ENCODE results near the gene NR2E3. TPM values are rescaled to one million over a fixed set of nuclear protein-coding genes. Genes with fewer than 3 reads are reported as not detected.
"Not testable (repeated sequence)": the region's sequence is repeated elsewhere in the genome, so short reads cannot be mapped to it uniquely, and the experiment has no call there.

The NR2E3 gene
- polyA plus RNA-seq, 4 donors, result 0.26 to 0.94 (median 0.41) TPM

GRCh38 chr15:71812966-71813722 lies 2.8 kb downstream of the NR2E3 start:
- no peak for DNase-seq (ENCODE audit: low read depth in 4 of 4, low spot score in 3 of 4)

DNA sequence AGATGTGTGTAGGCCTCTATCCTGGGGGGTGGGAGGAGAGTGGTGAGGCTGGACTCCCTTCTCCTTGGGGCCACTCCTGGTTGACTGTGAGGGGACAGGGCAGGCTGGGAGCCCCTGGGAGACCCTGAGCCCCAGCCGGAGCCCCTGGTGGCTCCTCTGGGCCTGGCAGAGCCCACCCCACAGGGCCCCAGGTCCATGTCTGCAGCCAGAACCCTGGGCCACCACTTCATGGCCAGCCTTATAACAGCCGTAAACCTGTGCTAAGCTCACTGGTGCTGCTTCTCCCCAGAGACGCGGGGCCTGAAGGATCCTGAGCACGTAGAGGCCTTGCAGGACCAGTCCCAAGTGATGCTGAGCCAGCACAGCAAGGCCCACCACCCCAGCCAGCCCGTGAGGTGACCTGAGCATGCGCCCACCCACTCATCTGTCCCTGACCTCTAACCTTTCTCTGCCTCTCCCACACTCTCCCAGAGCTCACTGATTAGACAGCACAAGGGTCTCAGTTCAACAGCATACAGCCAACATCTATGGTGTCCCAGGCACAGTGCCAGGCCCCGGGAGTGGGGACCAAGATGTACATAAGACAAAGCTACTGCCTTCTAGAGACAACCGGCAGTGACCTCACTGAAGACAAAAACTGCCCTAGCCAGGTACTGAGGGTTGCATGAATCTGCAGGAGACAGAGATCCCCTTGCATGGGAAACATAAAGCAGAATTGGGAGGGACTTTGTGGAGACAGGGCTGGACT lies 3.5 kb downstream of the NR2E3 start:
- no peak for DNase-seq (ENCODE audit: low read depth in 4 of 4, low spot score in 3 of 4)

- DNase-seq (ENCODE audit: low read depth in 4 of 4, low spot score in 3 of 4), result no peak
Measured at GRCh38 chr15:71815301-71815700, 4.9 kb downstream of the NR2E3 start.

- DNase-seq (ENCODE audit: low read depth in 4 of 4, low spot score in 3 of 4), result no peak
Measured at GRCh38 chr15:71817351-71817750, 7.0 kb downstream of the NR2E3 start.

DNA sequence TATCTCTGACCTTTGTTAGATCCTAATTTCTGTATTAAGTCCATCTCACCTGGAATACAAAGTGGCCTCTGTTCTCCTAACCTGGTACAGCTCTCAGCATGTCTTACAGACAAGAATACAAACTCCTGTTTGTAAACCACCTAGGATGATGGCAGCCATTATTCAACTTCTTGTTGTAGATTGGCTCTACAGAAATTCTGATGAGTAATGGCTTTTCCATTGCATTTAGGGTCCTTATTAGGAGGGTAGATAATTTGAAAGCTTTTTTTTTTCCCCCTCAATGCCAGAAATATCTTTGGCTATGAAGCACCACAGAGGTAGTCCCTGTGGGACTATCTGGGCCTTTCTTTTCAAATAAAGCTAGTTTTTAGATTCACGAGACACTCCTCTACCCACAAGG lies 9.8 kb downstream of the NR2E3 start:
- no peak for DNase-seq (ENCODE audit: low read depth in 4 of 4, low spot score in 3 of 4)

DNA sequence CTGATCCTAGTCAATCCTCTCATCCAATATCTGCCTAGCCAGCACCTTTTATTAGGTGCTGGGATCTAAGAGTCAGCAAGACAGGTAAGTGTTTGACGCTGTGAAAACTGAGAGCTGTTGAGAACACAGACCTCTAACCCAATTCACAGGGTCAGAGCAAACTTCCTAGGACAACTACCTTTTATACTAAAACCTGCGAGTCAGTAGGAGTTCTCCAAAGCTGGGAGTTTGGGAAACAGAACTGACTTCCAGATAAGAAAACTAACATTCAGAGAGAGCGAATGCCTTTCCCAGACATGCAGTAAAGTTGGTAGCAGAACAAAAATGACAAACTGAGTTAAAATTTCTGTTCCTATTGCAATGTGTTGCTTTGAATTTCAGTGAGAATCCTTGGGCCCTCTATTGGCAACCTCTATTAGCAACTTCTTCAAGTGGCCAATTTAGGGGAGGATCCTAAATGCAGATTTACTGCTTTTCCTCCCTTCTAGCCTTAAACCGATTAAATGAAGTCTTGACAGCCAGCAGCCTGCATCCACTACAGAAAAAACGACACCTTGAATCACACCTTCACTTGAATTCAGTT lies 11.3 kb downstream of the NR2E3 start:
- no peak for DNase-seq (ENCODE audit: low read depth in 4 of 4, low spot score in 3 of 4)

DNA sequence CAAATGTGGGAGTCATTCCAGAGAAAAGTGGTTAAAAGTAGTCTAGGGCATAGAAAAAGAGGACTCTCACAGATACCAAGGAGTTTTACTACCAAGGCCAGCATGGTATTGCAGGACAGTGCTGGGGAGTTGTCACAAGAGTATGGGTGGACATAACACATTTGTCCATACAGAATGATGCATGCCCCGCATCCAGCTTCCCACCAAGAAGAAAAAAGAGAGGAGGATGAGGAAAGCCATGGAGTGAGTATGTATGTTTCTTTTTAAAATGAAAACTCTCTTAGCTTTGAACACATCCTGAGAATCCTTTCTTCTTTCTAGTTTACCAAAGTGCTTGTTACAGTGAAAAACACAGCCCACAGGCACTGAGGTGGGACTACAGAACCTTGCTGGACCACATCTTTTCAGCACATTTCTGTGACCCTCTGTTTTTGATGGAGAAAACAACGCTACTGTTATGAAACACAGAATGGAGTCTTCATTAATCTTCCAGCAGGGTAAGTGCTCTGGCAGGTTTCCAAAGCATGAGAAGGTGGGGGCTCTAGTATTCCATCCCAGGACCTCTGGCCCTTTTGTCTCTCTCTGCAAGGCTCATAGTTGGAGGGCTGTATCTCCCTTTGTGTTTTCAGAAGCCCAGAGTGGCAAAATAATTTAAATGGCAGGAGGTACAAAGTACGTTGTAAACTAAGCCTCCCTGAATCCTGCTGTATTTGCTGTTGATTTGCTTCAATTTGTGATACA lies 12.7 kb downstream of the NR2E3 start:
- no peak for DNase-seq (ENCODE audit: low read depth in 4 of 4, low spot score in 3 of 4)

- no peak for DNase-seq (ENCODE audit: low read depth in 4 of 4, low spot score in 3 of 4)
Measured at GRCh38 chr15:71823801-71824200, 13.4 kb downstream of the NR2E3 start.

- no peak for DNase-seq (ENCODE audit: low read depth in 4 of 4, low spot score in 3 of 4)
Measured at GRCh38 chr15:71825021-71825730, 14.8 kb downstream of the NR2E3 start.

DNA sequence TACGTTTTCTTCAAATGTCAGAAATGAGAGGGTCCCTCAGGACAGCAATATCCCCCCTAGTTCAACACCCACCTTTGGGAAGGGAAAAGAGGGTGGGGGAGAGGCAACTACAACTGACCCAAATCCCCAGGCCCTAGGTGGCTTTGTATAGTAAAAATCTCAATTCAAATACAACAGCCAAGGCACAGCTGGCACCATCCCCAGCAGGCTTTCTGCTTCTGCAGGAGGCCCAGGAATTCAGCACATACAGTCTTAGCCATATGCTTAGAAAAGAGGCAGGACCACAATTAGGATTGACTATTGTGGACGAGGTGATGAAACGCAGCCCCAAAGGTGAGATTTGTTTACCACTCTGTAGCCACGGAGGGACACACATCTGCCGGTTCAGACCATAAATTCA lies 15.8 kb downstream of the NR2E3 start:
- DNase-seq (ENCODE audit: low read depth in 4 of 4, low spot score in 3 of 4), result no peak

DNA sequence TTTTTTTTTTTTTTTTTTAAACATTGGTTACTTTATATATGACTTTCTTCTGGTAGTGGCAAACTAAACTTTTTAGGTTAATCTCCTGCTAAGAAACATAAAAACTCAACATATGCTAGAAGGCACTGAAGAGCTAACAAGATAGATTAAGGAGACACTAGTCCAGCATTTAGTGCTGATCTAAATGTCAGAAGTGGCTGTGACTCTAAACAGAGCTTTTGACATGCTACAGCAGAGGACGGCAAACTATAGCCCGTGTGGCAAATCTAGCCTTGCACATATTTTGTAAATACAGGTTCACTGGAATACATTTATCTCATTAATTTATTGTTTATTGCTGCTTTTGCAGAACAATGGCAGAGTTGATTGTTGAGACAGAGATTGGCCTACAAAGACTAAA lies 20.6 kb downstream of the NR2E3 start:
- no peak for DNase-seq (ENCODE audit: low read depth in 4 of 4, low spot score in 3 of 4)

DNA sequence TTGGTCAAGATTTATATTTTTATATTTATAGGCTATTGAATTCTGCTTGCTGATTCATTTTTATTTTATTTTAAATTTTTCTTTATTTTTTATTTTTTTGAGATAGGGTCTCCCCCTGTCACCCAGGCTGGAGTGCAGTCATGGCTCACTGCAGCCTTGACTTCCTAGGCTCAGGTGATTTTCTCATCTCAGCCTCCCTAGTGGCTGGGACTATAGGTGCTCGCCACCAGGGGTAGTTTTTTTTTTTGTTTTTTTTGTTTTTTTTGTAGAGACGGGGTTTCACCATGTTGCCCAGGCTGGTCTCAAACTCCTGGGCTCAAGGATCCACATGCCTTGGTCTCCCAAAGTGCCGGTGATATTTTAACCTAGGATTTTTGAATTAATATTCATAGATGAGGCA lies 31.2 kb downstream of the NR2E3 start:
- DNase-seq (ENCODE audit: low read depth in 4 of 4, low spot score in 3 of 4), result no peak

- DNase-seq (ENCODE audit: low read depth in 4 of 4, low spot score in 3 of 4), result no peak
Measured at GRCh38 chr15:71844916-71845315, 34.6 kb downstream of the NR2E3 start.

DNA sequence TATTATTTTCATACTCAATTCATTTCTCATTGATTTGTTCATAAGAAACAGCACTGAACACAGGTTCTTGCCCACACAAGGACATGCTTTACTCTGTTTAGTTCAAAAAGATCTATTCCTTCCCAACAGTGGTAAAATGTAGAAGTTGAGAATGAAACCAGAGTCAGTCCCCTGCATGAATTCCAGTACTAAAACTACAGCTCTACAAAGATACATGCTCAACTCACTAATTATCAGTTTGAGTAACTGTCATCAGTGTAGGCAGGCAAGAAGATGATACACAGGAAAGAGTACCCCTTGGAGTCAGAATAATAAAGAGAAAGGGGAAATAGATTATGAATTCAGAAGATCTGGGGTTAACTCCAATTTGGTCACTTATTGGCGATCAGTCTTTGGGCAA lies 43.2 kb downstream of the NR2E3 start:
- no peak for DNase-seq (ENCODE audit: low read depth in 4 of 4, low spot score in 3 of 4)

GRCh38 chr15:71858232-71858631 lies 47.9 kb downstream of the NR2E3 start:
- DNase-seq (ENCODE audit: low read depth in 4 of 4, low spot score in 3 of 4), result not testable (repeated sequence)

All from left renal pelvis (tissue), 4 donors.